ENCODE data around the gene ABCG8.
A peak's percentile ranks its signal among the peaks of the same experiment; 100 is the strongest.

Gene ABCG8

DNA sequence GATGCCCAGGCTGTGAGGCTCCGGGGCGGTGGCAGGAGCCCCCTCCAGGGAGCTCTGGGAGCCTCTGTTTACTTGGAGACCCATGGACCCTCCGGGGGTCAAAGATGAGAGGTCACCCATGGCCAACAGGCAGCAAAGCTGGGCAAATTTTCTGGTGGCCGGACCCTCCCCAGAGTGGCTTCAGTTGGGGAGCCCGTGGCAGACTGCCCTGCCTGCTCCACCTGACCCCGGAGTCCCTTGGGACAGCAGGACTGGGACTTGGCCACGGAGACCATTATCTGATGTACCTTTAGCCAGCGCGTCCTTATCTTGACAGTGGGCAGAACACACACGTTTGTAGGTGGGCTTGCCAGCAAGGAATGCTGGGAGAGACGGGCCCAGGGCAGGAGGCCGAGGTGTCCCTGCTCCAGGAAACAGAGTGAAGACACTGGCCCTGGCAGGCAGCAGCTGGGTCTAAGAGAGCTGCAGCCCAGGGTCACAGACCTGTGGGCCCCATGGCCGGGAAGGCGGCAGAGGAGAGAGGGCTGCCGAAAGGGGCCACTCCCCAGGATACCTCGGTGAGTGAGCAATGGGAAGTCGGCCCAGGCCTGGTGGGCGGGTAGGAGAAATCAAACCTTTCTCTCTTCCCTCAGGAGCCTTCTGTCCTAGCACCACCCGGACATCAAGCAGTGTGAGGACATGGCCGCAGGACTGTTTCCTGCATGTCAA, at the start of gene ABCG8, which contains the start of gene ABCG5:
Gene ABCG8 (plus strand): TSS at position 412 of the 708 bp plus-strand sequence. CDS start 83 bp downstream, at position 495.
Gene ABCG5 (minus strand): TSS at position 280 of the 708 bp plus-strand sequence. CDS start 160 bp downstream, at position 120.
- no peak for DNase-seq (ENCODE audit: low spot score)

DNA sequence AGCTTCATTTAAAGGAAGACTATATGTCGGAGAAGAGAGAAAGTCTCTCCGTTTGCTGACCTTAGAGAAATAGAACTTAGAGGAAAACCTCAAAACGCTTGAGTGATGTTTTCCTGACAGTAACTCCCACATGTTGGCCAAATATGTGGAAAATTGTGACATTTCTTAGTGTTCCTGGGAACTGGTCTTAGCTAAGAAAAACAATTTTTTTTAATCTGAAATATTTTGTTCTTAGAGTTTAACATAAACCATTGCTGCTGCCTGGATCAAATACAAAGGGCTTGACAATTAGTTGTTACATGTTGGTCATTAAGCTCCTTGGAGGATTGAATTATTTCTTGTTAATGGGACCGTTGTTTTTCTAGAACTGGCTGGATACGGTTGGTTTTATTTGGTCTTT, 48.6 kb upstream of the ABCG8 start:
- DNase-seq (ENCODE audit: low spot score) = no peak

DNA sequence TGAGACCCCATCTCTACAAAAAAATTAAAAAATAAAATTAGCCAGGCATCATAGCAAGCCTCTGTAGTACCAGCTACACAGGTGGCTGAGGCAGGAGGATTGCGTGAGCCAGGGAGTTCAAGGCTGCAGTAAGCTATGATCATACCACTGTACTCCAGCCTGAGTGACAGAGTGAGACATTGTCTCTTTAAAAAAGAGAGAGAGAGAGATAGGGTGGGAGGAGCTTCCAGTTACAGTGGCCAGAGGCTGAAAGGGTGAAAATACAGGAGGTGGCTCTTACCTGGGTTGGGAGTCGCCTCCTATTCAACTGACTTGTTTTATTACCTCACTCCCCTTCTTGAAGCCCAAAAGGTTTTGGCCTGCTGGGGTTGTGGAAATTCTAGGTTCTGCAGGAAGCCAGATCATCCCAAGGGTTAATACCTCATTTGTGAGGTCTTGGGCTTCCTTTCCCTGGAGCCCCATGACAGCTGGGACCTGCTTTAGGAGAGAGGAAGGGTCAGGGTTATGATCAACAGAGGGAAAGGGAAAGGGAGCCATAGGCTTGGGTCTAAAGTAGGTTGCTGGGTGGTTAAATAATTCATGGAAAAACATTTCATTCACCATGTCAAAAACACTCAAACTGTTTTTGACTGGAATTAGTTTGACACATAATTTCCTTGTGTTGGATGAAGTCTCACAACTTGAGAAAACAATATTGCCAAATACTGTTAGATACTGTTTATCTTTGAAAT, 47.6 kb upstream of the ABCG8 start:
- DNase-seq (ENCODE audit: low spot score) = no peak

DNA sequence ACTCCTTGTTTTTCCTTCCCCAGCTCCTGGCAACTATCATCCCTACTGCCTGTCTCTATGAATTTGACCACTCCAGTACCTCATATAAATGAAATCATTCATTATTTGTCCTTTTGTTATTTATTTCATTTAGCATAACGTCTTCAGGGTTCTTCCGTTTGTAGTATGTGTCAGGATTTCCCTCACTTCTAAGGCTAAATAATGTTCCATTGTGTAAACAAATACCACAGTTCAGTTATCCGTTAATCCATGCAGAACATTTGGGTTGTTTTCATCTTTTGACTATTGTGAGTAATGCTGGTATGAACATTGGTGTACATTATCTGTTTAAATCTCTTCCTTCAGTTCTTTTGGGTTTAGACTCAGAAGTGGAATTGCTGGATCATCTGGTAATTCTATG, 46.1 kb upstream of the ABCG8 start:
- DNase-seq (ENCODE audit: low spot score) = no peak

DNA sequence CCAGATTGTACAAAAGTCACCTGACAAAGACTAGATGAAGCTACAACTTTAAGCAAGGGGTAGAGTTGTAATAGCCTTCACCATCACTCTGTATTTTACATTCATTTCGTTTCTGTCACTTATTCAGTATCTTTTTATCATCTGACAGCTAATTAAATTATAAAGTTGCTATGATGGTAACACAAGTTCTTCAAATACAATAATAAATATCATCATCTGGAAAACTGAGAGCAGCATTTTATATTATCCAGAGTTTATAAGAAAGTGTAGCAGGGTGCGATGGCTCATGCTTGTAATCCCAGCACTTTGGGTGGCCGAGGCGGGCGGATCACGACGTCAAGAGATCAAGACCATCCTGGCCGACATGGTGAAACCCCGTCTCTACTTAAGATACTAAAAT, 43.8 kb upstream of the ABCG8 start:
- no peak for DNase-seq (ENCODE audit: low spot score)

DNA sequence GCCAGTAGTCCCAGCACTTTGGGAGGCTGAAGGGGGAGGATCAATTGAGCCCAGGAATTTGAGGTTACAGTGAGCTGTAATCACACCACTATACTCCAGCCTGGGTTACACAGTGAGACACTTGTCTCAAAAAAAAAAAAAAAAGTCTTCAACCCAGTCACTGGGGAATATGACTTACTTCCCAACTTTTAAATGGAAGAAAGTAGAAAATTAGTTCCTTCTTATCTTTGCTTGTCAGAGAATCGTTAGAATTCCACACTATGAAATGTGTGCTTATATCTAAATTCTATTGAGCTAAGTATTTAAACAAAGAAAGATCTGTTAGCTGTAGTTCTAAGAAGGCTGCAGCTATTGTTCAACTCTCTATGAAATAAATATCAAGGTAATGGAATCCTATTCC, 42.6 kb upstream of the ABCG8 start:
- no peak for DNase-seq (ENCODE audit: low spot score)

DNA sequence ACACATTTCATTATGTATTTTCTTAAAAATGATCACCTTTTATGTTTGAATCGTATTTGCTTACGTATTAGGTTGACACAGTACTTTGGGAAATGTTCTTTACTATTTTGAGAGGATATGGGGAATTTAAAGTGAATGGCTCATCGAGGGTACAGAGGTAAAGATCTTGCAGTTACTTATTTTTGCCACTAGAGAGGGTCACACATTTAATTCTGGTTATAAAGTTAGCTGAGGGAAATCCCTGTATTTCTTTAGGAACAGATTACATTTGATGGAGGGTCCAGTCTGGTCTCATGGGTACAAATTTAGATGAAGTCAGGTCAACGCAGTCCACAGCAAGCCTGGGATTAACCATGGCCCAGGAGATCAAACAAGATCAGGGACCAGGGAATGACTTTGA, 40.5 kb upstream of the ABCG8 start:
- peak; percentile 13 for DNase-seq (ENCODE audit: low spot score)

DNA sequence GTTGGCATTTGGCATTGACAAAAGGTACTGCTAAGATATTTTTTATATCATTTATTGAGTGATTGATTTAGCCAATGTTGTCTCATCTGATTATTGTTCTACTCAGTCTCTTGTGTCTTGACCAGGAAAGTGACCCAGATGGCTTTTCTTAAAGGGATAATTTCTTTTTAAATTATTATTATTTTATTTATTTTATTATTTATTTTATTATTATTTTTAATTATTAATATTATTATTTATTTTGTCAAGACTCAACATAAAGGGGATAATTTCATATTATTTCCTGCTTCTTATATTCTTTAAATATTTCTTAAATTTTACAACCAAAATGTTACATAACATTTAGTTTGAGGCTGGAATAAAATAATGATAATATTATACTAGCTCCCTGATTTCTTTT, 37.9 kb upstream of the ABCG8 start:
- DNase-seq (ENCODE audit: low spot score) = no peak

DNA sequence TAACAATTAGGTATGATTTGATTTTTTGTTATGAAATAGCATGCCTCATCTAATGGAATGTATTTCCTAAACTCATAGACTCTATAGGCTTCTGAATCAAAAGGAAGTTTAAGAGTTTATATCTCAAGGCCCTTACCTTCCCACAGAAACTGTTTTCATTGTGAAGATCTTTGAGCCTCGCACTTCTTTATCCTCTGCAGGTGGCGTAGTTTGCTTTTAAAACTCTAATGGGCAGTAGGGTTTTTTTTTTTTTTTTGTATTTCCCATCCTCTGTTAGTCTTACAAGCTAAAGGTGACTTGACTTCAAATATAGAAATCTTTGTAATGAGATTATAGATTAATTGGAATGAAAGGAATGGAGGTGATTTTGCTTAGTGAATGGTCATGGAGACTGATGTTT, 36.6 kb upstream of the ABCG8 start:
- no peak for DNase-seq (ENCODE audit: low spot score)

DNA sequence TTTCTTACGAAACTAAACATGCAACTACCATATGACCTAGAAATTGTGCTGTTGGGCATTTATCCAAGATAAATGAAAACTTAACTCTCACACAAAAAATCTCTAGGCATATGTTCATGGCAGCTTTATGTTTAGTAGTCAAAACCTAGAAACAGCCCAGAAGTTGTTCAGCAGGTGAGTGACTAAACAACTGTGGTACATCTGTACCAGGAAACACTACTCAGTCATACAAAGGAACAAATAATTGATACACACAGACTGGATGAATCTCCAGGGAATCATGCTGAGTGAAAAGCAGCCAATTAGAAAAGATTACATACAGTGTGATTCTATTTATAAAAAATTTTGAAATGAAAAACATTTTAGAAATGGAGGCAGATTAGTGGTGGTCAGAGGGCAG, 35.7 kb upstream of the ABCG8 start:
- no peak for DNase-seq (ENCODE audit: low spot score)

DNA sequence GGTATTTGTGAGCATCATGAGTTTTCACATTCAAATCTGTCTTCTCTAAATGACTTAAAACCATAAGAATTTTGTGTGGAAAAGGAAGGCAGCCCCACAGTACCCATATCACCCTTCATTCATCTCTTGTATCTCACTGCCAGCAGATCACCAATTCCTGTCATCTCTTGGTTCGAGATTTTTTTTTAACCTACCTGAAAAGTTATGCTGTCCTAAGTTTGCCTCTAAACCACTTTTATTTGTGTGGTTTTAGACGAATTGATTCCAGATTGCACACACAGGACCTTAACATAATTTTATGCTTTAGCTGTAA, 32.1 kb upstream of the ABCG8 start:
- no peak for DNase-seq (ENCODE audit: low spot score)

DNA sequence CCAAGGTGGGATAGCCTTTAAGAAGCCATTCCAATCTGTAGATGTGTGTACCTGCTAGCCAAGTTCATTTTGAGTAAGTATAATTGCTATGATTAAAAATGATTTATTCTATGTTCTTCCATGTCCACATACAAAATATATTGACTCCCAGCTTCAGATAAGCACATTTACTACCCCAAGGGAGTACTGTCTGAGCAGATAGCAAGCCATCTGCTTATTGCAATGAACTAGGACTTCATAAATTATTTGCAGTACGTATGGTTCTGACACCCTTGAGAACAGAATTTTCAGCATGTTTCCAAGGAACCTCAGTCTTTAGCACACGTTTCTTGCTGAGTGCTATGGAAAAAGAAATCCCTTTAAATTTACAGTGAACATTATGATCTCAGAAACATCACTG, 28.3 kb upstream of the ABCG8 start:
- DNase-seq (ENCODE audit: low spot score) = no peak

DNA sequence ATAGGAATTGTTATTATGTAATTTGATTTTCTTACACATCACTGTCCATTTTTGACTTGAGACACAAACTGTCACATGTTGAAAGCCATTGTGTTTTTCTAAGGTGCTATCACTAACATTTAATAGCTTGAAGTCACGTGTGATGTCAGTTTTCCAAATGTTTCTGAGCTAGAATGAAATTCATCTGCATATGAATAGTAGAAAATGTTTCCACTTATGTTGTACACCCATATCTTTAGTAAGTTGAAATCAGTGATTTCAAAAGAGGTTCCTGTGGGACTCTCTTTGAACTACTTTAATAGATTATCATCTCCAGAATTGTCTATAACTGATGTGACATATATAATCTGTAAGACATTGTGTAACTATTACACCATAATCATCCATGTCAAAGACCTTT, 27.9 kb upstream of the ABCG8 start:
- DNase-seq (ENCODE audit: low spot score) = no peak

DNA sequence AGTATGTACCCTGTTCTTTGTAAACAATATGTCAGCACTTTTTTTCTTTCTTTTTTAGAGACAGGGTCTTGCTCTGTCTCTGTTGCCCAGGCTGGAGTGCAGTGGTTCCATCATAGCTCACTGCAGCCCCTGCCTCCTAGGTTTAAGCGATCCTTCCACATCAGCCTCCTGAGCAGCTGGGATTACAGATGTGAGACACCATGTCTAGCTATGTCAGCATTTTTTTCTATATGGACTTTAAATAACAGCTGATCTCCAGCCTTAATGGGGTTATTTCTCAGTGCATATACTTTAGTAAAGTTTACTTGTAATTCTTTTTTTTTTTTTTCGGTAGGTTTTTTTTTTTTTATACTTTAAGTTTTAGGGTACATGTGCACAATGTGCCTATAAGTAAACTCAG, 26.8 kb upstream of the ABCG8 start:
- DNase-seq (ENCODE audit: low spot score) = no peak

DNA sequence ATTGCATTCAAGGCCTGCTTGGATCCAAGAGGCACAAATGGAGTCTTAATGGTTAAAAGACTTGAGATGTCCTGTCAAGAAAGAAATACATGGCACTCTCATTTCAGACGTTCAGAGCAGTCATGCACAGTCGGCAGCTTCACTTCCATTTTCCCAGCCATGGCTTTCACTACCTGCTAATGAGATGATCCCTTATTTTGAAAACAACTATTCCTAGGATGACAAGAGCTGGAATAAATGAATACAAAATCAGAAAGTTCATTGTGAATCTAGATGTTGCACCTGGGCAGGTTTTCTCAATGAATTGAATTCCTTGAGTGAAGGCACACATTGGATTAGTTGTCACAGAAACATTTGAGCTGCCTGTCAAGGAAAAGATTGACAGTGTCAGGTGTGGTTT, 25.8 kb upstream of the ABCG8 start:
- no peak for DNase-seq (ENCODE audit: low spot score)

DNA sequence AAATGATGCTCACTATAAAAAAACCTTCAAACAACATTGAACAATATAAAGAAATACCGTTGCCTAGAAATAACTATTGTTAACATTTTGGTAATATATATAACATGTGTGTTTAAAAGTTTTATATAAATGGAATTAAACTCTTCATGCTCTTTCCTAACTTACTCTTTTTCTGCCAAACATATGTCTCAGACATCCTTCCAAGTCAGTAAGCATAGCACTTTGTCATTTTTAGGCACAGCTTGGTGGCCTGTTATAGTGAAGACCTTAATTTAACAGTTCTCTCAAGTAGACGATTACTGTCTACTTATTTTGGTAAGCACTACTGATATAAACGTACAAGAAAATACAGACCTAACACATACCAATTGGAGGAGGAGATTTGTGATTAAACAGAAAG, 24.1 kb upstream of the ABCG8 start:
- no peak for DNase-seq (ENCODE audit: low spot score)

DNA sequence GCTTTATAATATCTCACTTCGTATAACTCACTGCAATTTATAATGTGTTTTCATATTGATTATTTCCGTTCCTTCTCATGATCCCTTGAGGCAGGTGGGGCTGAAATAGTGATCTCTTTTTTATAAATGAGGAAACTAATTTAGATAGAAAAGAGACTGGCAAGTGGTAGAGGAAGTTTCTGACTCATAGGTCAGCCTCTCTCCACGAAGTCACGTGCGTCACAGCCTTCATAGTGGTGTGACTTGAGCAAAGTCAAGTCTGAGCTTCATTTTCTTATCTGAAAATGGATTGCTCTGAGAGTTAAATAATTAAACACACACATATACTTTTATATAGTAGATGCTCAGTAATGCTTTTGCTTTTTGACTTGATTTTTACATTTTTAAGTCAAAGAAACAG, 20.0 kb upstream of the ABCG8 start:
- peak; percentile 35 for DNase-seq (ENCODE audit: low spot score)

DNA sequence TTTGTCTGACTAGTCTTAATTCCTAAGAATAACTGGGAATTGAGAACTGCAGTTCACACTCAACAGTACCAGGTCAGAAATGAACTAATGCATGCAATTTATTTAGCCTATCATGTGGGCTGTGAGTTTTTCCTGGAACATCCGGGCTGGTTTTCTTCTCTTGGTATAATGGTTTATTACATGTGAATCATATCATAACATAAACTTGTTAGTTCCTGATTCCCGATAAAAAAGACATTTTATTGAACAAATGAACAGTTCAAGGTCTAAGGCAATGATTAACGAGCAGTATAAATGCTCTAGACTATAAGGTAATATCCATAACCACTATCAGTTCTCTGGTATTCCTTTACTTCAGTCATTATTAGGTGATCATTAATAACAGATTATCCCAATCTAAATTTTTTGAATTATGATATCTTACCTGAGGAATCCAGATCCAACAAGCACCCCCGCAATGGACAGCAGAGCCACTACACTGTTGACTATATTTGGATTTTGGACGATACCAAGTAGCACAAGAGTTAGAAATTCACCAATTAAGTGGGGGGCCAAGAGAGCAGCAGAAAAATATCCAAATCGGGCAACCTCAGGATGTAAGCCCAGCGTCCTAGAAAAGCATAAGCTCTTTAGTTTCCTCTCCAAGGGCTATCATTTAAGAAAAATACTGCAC, 19.1 kb upstream of the ABCG8 start:
- no peak for DNase-seq (ENCODE audit: low spot score)

DNA sequence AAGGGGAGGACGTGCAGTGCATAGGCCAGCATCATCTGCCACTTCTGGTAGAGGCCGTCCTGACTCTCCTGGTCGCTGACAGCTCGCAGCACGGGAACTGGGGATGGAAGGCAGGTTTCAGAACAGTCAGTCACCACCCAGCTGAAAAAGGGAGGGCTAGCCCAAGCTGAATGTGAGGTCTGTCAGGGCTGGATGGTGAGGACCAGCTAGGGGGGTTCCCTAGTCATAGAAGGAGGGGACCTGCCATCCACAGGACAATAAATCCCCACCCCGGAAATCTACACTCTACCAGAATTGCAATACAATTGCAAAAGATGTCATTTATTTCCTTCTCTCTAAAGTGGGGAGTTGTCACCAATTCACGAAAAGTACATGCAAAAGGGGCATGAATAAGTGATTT, 15.9 kb upstream of the ABCG8 start:
- no peak for DNase-seq (ENCODE audit: low spot score)

DNA sequence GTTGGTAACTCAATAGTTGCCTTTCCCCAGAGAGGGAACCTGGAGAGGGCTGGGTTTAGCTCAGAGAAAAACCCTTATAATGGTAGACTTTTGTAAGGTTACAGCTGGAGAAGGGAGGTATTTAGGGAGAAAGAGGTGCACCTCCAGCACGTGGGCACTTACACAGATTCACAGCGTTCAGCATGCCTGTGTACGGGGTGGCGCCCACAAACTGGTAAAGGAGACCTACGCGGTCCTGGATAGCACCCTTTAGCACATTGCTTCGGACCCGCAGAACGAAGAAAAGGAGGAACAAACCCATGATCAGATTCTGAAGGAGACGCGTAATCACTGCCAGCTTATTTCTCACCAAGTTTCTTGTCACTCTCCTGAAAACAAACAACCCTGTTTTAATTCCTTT, 15.0 kb upstream of the ABCG8 start:
- DNase-seq (ENCODE audit: low spot score) = no peak

DNA sequence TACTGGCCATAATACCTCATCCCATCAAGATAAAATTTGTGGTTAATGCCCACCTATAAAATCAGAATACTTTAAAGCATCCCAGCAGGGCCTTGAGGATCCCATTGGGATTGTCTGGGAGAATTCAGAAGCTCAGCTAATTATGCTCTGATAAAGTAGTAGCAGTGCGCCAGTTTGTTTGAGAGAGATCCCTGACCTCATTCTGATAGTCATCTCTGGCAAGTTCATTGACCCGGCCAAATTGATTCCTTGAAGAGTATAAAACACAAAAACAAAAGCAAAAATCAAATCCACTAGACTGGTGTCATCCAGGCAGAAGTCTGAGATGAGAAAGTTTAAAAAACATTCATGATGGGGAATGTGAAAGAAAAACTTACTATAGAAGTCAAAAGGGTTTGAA, 14.3 kb upstream of the ABCG8 start:
- DNase-seq (ENCODE audit: low spot score) = no peak

DNA sequence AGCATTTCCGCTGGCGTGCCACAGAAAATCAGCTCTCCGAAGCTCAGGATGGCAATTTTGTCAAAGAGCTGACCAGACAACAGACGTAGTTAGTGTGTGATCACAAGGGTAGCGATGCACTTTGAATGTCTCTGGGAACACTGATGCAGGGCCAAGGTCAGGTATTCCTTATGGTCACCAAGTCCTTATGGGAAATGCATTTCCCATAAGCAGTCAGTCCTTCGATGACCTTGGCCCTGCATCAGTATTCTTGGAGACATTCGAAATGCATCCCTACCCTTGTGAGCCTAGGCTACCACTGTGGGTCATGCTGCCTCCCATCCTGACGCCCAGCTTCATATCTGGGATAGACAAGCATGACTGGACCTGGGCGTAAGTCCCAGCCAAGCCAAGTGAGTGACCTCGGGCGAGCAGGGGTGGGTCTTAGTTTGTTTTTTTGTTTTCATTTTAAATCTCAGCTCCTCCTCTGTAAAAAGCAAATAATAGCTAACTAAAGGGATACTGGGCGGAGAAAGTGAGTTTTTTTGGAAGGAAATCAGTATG, 13.7 kb upstream of the ABCG8 start:
- no peak for DNase-seq (ENCODE audit: low spot score)

DNA sequence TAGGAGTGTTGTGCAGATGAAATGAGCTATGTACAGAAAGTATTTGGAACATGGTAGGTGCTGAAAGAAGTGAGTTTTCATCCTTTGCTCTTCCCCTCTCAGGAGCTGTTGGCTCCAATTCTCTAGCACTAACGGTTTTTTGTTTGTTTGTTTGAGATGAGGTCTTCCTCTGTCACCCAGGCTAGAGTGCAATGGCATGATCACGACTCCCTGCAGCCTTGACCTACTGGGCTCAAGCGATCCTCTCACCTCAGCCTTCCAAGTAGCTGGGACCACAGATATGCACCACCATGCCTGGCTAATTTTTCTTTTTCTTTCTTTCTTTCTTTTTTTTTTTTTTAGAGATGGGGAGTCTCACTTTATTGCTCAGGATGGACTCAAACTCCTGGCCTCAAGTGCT, 12.9 kb upstream of the ABCG8 start:
- DNase-seq (ENCODE audit: low spot score) = no peak
